ENCODE results near the gene USB1. TPM values are rescaled to one million over a fixed set of nuclear protein-coding genes. Genes with fewer than 3 reads are reported as not detected.
"Not testable (repeated sequence)": the region's sequence is repeated elsewhere in the genome, so short reads cannot be mapped to it uniquely, and the experiment has no call there.

USB1 gene
- total RNA-seq, 2 experiments from 2014 or later: 32.9 to 37.5 TPM

DNA sequence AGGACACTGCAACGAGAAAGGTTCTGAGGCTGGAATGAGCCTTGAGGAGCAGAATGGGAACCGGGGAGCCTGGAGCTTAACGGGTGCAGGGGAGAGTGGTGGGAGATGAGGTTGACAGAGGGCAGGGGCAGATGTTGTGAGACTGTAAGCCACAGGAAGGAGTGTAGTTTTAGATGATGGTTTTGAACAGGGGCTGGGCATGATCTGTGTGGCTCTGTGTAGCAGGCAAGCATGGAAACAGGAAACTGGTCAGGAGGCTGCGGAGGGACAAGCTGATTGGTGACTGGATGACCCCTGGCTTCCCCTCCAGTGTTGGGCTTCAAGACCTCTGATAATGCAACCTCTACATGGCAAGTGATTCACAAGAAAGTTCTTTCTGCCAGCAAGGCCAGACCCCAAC lies 28.9 kb upstream of the USB1 start:
- H3K27me3 Mint-ChIP-seq: no peaks in the 10 kb centered on the region
- no peaks in the 10 kb centered on the region for H3K4me1 Mint-ChIP-seq (ENCODE audit: low read depth)
- no peak overlapping the region for H3K4me3 Mint-ChIP-seq
- H3K9me3 Mint-ChIP-seq: no peaks in the 10 kb centered on the region
- no peak overlapping the region for H3K27ac Mint-ChIP-seq
- POLR2A ChIA-PET: no interaction called here
- intact Hi-C loops (cut with micrococcal nuclease): no loop called here
- TF ChIP-seq, protein P1, sequence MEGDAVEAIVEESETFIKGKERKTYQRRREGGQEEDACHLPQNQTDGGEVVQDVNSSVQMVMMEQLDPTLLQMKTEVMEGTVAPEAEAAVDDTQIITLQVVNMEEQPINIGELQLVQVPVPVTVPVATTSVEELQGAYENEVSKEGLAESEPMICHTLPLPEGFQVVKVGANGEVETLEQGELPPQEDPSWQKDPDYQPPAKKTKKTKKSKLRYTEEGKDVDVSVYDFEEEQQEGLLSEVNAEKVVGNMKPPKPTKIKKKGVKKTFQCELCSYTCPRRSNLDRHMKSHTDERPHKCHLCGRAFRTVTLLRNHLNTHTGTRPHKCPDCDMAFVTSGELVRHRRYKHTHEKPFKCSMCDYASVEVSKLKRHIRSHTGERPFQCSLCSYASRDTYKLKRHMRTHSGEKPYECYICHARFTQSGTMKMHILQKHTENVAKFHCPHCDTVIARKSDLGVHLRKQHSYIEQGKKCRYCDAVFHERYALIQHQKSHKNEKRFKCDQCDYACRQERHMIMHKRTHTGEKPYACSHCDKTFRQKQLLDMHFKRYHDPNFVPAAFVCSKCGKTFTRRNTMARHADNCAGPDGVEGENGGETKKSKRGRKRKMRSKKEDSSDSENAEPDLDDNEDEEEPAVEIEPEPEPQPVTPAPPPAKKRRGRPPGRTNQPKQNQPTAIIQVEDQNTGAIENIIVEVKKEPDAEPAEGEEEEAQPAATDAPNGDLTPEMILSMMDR (IDR thresholded peaks at IDR 0.05): no peak
- H3K36me3 Mint-ChIP-seq (ENCODE audit: low read depth): no peaks in the 10 kb centered on the region
- DNase-seq (no peak), ATAC-seq (no peak)
- CTCF ChIA-PET: interaction anchor here (1.5 kb wide), 1 partner anchor 28 kb away, joined by 3 read pairs; the partner anchor contains the start of gene ZNF319

DNA sequence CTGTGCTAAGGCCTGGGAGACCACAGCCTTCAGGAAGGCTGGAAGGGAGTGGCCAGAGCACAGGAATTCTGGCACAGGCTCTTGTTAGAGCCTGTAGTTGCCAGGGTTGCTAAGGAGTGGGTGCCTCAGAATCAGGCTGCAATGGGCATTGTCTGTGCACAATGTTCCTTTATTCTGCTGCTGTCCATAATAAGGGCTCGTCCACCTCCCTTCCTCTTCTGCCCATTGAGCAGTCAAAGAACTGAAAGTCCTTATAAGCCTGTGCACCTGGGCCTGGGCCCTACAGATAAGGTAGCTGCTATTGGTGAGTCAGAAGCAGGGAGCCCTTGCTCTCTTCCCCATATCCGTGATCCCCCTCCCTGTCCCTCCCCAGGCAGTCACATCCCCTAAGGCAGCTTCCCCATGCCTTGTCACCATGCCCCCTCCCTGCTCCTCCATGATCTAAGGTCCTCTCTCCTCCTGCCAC lies 24.8 kb upstream of the USB1 start:
- DNase-seq (no peak), ATAC-seq (no peak)
- H3K36me3 Mint-ChIP-seq (ENCODE audit: low read depth): no peaks in the 10 kb centered on the region
- no peak overlapping the region for H3K27ac Mint-ChIP-seq
- H3K27me3 Mint-ChIP-seq: no peaks in the 10 kb centered on the region
- TF ChIP-seq, protein P1 (IDR thresholded peaks at IDR 0.05): no peak
- intact Hi-C loops (cut with micrococcal nuclease): no loop called here
- no peaks in the 10 kb centered on the region for H3K9me3 Mint-ChIP-seq
- ChIA-PET CTCF (interaction anchor here (1.1 kb wide), 1 partner anchor 37 kb away, joined by 3 read pairs; no protein-coding TSS in a partner anchor), POLR2A (no interaction called here)
- no peak overlapping the region for H3K4me3 Mint-ChIP-seq
- H3K4me1 Mint-ChIP-seq (ENCODE audit: low read depth): no peaks in the 10 kb centered on the region

DNA sequence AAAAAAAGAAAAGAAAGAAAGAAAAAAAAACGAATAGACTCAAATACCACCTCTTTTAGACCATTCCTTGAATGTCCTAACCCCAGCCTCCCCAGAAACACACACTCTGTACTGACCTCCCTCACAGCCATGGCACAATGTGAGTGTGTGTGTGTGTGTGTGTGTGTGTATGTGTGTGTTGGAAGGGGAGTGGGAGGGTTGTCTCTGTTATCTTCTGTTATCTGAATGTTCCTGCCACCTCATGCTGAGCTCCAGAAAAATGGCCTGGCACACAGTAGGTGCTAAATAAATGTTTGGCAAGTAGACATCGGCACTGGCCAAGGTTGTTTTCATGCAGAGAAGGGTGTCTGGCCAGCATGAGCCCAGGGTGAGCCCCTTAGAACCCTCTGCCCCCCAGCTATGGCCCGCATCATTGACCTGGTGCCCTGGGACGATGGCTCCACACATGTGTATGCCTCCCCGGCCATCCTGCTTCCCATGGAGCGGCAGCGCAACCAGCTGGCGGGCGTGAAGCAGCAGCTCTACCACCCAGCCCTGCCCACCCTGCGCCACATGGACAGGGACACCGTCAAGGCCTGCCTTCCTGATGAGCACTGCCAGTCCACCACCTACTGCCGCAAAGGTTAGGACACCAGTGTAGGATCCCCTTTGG lies 23.7 kb upstream of the USB1 start:
- no peak for ATAC-seq
- intact Hi-C loops (cut with micrococcal nuclease): no loop called here
- ChIA-PET CTCF (interaction anchor here (1.1 kb wide), 1 partner anchor 38 kb away, joined by 3 read pairs; no protein-coding TSS in a partner anchor), POLR2A (no interaction called here)
- Mint-ChIP-seq H3K27me3 (no peaks in the 10 kb centered on the region), H3K4me1 (ENCODE audit: low read depth) (no peaks in the 10 kb centered on the region), H3K36me3 (ENCODE audit: low read depth) (no peaks in the 10 kb centered on the region), H3K9me3 (no peaks in the 10 kb centered on the region), H3K4me3 (no peak overlapping the region), H3K27ac (no peak overlapping the region)
- DNase-seq: no peak
- TF ChIP-seq, protein P1 (IDR thresholded peaks at IDR 0.05): no peak

GRCh38 chr16:57978070-57978465 lies 23.1 kb upstream of the USB1 start:
- H3K36me3 Mint-ChIP-seq (ENCODE audit: low read depth); DNase-seq; intact Hi-C loops (cut with micrococcal nuclease); H3K27me3 Mint-ChIP-seq; ATAC-seq; H3K4me3 Mint-ChIP-seq; H3K27ac Mint-ChIP-seq; POLR2A ChIA-PET; H3K4me1 Mint-ChIP-seq (ENCODE audit: low read depth); H3K9me3 Mint-ChIP-seq; CTCF ChIA-PET: not testable (repeated sequence)

GRCh38 chr16:57979006-57979585 lies 22.1 kb upstream of the USB1 start:
- CTCF ChIA-PET: interaction anchor here (1.2 kb wide), 2 partner anchors 119 to 222 kb away, joined by 3 to 5 read pairs; no protein-coding TSS in a partner anchor
- intact Hi-C loops (cut with micrococcal nuclease): no loop called here
- Mint-ChIP-seq H3K27me3 (no peaks in the 10 kb centered on the region), H3K36me3 (ENCODE audit: low read depth) (no peaks in the 10 kb centered on the region), H3K4me1 (ENCODE audit: low read depth) (peaks cover 1% of the 10 kb centered on the region), H3K9me3 (no peaks in the 10 kb centered on the region), H3K27ac (no peak overlapping the region), H3K4me3 (no peak overlapping the region)
- TF ChIP-seq, protein P1 (IDR thresholded peaks at IDR 0.05): no peak
- ATAC-seq (no peak), DNase-seq (no peak)
- POLR2A ChIA-PET: interaction anchor here (1.0 kb wide), 1 partner anchor 15 kb away, joined by 3 read pairs; no protein-coding TSS in a partner anchor

Measured in activated CD8-positive, alpha-beta T cell treated with anti-CD3 and anti-CD28 coated beads for 36 hours (primary cell).